Upper lobe of left lung (tissue), 6 donors: ENCODE data around the gene PRDM16. TPM values are rescaled to one million over a fixed set of nuclear protein-coding genes. Genes with fewer than 3 reads are reported as not detected.

Experiments used
- ATAC-seq, 2 donors: fragments of 200-7000 bp; cut with Tn5 transposase; one replicate each; pipeline ENCODE4 v1.9.1; 2022; ENCODE audit warnings: mild to moderate bottlenecking in 2 of 2, moderate library complexity in 2 of 2; ENCODE audit not compliant: low FRiP score in 2 of 2
- DNase-seq, 2 donors: peaks; one replicate each; pipeline ENCODE4 v3.0.0-alpha.2; 2019 to 2020
- H3K27ac ChIP-seq, 4 donors: fragments of 200-600 bp; sonication (generic); one replicate each; pipeline ENCODE4 v1.5.1; 2016 to 2019
- H3K27me3 ChIP-seq, 4 donors: fragments of 200-600 bp; sonication (generic); one replicate each; pipeline ENCODE4 v1.5.1; 2017 to 2019
- H3K36me3 ChIP-seq, 4 donors: fragments of 200-600 bp; sonication (generic); one replicate each; pipeline ENCODE4 v1.5.1; 2016 to 2019
- H3K4me1 ChIP-seq, 4 donors: fragments of 200-600 bp; sonication (generic); one replicate each; pipeline ENCODE4 v1.5.1; 2018 to 2019
- H3K4me3 ChIP-seq, 4 donors: fragments of 200-600 bp; sonication (generic); one replicate each; pipeline ENCODE4 v1.5.1; 2017 to 2019; ENCODE audit warnings: mild to moderate bottlenecking in 2 of 4, moderate library complexity in 1 of 4
- H3K9me3 ChIP-seq, 4 donors: fragments of 200-600 bp; sonication (generic); one replicate each; pipeline ENCODE4 v1.5.1; 2018 to 2019
- CTCF ChIP-seq, 6 experiments: fragments of 450-650 bp in 4 of 6; fragments of 200-600 bp in 2 of 6; sonication (generic) in 2 of 6; IDR thresholded peaks; one replicate each; pipeline ENCODE4 v1.5.1; 2016 to 2019; ENCODE audit warnings: antibody characterized with exemption in 6 of 6
- EP300 ChIP-seq, 4 donors: sonication (generic); formaldehyde crosslinking; IDR thresholded peaks; one replicate each; pipeline ENCODE4 v1.5.1; 2017; ENCODE audit warnings: antibody characterized with exemption in 4 of 4, control low read depth in 2 of 4
- POLR2A ChIP-seq, 4 donors: fragments of 450-650 bp; IDR thresholded peaks; one replicate each; pipeline ENCODE4 v1.5.1; 2016 to 2017; ENCODE audit warnings: antibody characterized with exemption in 4 of 4, mild to moderate bottlenecking in 2 of 4
- POLR2AphosphoS5 ChIP-seq, 2 donors: sonication (generic); formaldehyde crosslinking; IDR thresholded peaks; one replicate each; pipeline ENCODE4 v1.5.1; 2017; ENCODE audit warnings: antibody characterized with exemption in 2 of 2
- WGBS, 2 donors: methylation state at CpG; one replicate each; pipeline ENCODE4 v1.1.5; 2017 to 2018; 5-methylcytosine and 5-hydroxymethylcytosine counted together
- total RNA-seq, 6 donors: library from RNA; depleted of rRNA in 4 of 6; stranded (reverse); fragments of >200 nt in 4 of 6; gene quantifications; one replicate each; pipeline versions ENCODE4 v1.1.0 to v1.2.1, GENCODE V29; 2016 to 2021
- donor health status: DM: no; HTN: no; CAD: no; lungs with moderate emphysema.
- donor health status: DM: no; HTN: yes; CAD: no; lungs with severe emphysema.

Gene PRDM16
- total RNA-seq, 6 donors from 2014 or later = 12.3 to 54.5 (median 21.2) TPM

- peak overlapping the region in 1 of 4 donors; percentile 40 for H3K27ac ChIP-seq
- 52 to 59% methylated on average over 26 to 37 of the region's 37 CpGs for WGBS, 2 donors
Observed at GRCh38 chr1:3219005-3219790, 150.2 kb downstream of the PRDM16 start.

GRCh38 chr1:3219791-3220467 lies 150.9 kb downstream of the PRDM16 start:
- DNase-seq (peak in 1 of 2 donors; percentile 66), ATAC-seq (no peak)
- H3K27me3 ChIP-seq = no peaks in the 10 kb centered on the region
- TF ChIP-seq POLR2A (IDR thresholded peaks at IDR 0.05) = no peak
- TF ChIP-seq EP300 (IDR thresholded peaks at IDR 0.05) = no peak
- no peak for TF ChIP-seq CTCF (IDR thresholded peaks at IDR 0.05)
- TF ChIP-seq POLR2AphosphoS5 (IDR thresholded peaks at IDR 0.05) = no peak
- no peaks in the 10 kb centered on the region for H3K36me3 ChIP-seq
- H3K9me3 ChIP-seq = no peaks in the 10 kb centered on the region
- H3K27ac ChIP-seq = peak overlapping the region in 1 of 4 donors; percentile 40
- 85 to 86% methylated on average over 29 to 32 of the region's 32 CpGs for WGBS, 2 donors
- H3K4me1 ChIP-seq = peaks cover 6 to 38% (median 17%) of the 10 kb centered on the region in 4 donors
- no peak overlapping the region for H3K4me3 ChIP-seq

More at GRCh38 chr1:3219005-3219790, 150.2 kb downstream of the PRDM16 start:
- H3K4me1 ChIP-seq = peaks cover 6 to 38% (median 17%) of the 10 kb centered on the region in 4 donors
- peak in 1 of 2 donors; percentile 80 for DNase-seq
- TF ChIP-seq POLR2A (IDR thresholded peaks at IDR 0.05) = no peak
- H3K27me3 ChIP-seq = no peaks in the 10 kb centered on the region
- no peaks in the 10 kb centered on the region for H3K36me3 ChIP-seq
- no peak overlapping the region for H3K4me3 ChIP-seq
- ATAC-seq = peak; percentile 28 to 67
- no peaks in the 10 kb centered on the region for H3K9me3 ChIP-seq

- peak overlapping the region in 2 of 4 donors; percentile 53 to 75 for H3K27ac ChIP-seq
- TF ChIP-seq POLR2AphosphoS5 (IDR thresholded peaks at IDR 0.05) = no peak
- TF ChIP-seq CTCF (IDR thresholded peaks at IDR 0.05) = no peak
- TF ChIP-seq POLR2A (IDR thresholded peaks at IDR 0.05) = no peak
- TF ChIP-seq EP300 (IDR thresholded peaks at IDR 0.05) = no peak
- H3K4me3 ChIP-seq = no peak overlapping the region
- ATAC-seq = no peak
- no peaks in the 10 kb centered on the region for H3K36me3 ChIP-seq
- 61 to 71% methylated on average over 17 to 24 of the region's 24 CpGs for WGBS, 2 donors
- no peaks in the 10 kb centered on the region for H3K9me3 ChIP-seq
- no peak for DNase-seq
- H3K4me1 ChIP-seq = peaks cover 6 to 38% (median 17%) of the 10 kb centered on the region in 4 donors
- H3K27me3 ChIP-seq = no peaks in the 10 kb centered on the region
Observed at GRCh38 chr1:3221112-3222041, 152.4 kb downstream of the PRDM16 start.

GRCh38 chr1:3222042-3222692 lies 153.2 kb downstream of the PRDM16 start:
- peaks cover 6 to 33% (median 17%) of the 10 kb centered on the region in 4 donors for H3K4me1 ChIP-seq
- peak overlapping the region in 2 of 4 donors; percentile 53 to 75 for H3K27ac ChIP-seq
- no peaks in the 10 kb centered on the region for H3K9me3 ChIP-seq
- peak overlapping the region in 1 of 4 donors; percentile 13 for H3K4me3 ChIP-seq
- no peaks in the 10 kb centered on the region for H3K36me3 ChIP-seq
- no peak for TF ChIP-seq CTCF (IDR thresholded peaks at IDR 0.05)
- no peak for TF ChIP-seq POLR2AphosphoS5 (IDR thresholded peaks at IDR 0.05)
- no peak for TF ChIP-seq EP300 (IDR thresholded peaks at IDR 0.05)
- no peak for TF ChIP-seq POLR2A (IDR thresholded peaks at IDR 0.05)
- H3K27me3 ChIP-seq = no peaks in the 10 kb centered on the region
- ATAC-seq (peak; percentile 22 to 52), DNase-seq (peak; percentile 72 to 77)
- 4 to 22% methylated on average over 7 to 14 of the region's 16 CpGs for WGBS, 2 donors
